SK-N-MC (cell line): ENCODE results near the gene CSNK1A1.
A peak's percentile ranks its signal among the peaks of the same experiment; 100 is the strongest.
"Not testable (repeated sequence)": the region's sequence is repeated elsewhere in the genome, so short reads cannot be mapped to it uniquely, and the experiment has no call there.

Source experiments
- DNase-seq: peaks from one replicate; pipeline ENCODE4 v3.0.0-alpha.2; 2011; ENCODE audit warnings: low read depth, low spot score
- H3K27ac ChIP-seq: fragments of 200-600 bp; sonication (generic); 2 replicates; pipeline ENCODE4 v1.5.1; 2016; ENCODE audit warnings: mixed run types
- H3K36me3 ChIP-seq: fragments of 200-600 bp; sonication (generic); 2 replicates; pipeline ENCODE4 v1.6.1; 2017; ENCODE audit warnings: antibody characterized with exemption, low read length, mixed read lengths; ENCODE audit not compliant: insufficient read depth
- H3K4me3 ChIP-seq: fragments of 200-600 bp; sonication (generic); 2 replicates; pipeline ENCODE4 v1.5.1; 2016
- H3K9ac ChIP-seq: fragments of 200-600 bp; sonication (generic); 2 replicates; pipeline ENCODE4 v1.8.0; 2017; ENCODE audit warnings: mixed run types, mixed read lengths; ENCODE audit not compliant: insufficient read length
- H3K9me3 ChIP-seq: fragments of 200-600 bp; sonication (generic); 2 replicates; pipeline ENCODE4 v1.6.1; 2017; ENCODE audit warnings: low read depth, mild to moderate bottlenecking, antibody characterized with exemption, low read length, moderate library complexity, mixed read lengths
- EZH2 ChIP-seq: fragments of 200-600 bp; sonication (generic); IDR thresholded peaks from one replicate; pipeline ENCODE4 v1.6.1; 2017; ENCODE audit warnings: antibody characterized with exemption
- FOXP2 ChIP-seq: optimal IDR thresholded peaks from 2 replicates; pipeline ENCODE3; 2011; ENCODE audit warnings: mild to moderate bottlenecking, moderate library complexity; ENCODE audit not compliant: insufficient read depth; ENCODE audit errors: extremely low read length, control extremely low read depth
- POLR2AphosphoS5 ChIP-seq: IDR thresholded peaks from 2 replicates; pipeline ENCODE4 v1.6.1; 2012; ENCODE audit warnings: mild to moderate bottlenecking, low read depth, low read length, borderline replicate concordance

Gene CSNK1A1

GRCh38 chr5:149543361-149544027 is 7.7 kb downstream of the CSNK1A1 start:
- H3K36me3 ChIP-seq, result peaks cover 80% of the 10 kb centered on the region
- no peak for DNase-seq
- H3K27ac ChIP-seq, result peak overlapping the region; percentile 29; the same call in 1 of the 2 replicates
- H3K9me3 ChIP-seq, result no peaks in the 10 kb centered on the region
- no peak overlapping the region for H3K9ac ChIP-seq
- no peak overlapping the region for H3K4me3 ChIP-seq
- no peak for TF ChIP-seq EZH2

GRCh38 chr5:149541893-149542292 is 9.3 kb downstream of the CSNK1A1 start:
- H3K4me3 ChIP-seq, result no peak overlapping the region
- no peak for TF ChIP-seq POLR2AphosphoS5
- no peak overlapping the region for H3K27ac ChIP-seq
- no peak for DNase-seq
- no peak overlapping the region for H3K9ac ChIP-seq
- H3K36me3 ChIP-seq, result peaks cover 77% of the 10 kb centered on the region
- no peaks in the 10 kb centered on the region for H3K9me3 ChIP-seq

- H3K9ac ChIP-seq, result no peak overlapping the region
- no peak overlapping the region for H3K27ac ChIP-seq
- no peaks in the 10 kb centered on the region for H3K9me3 ChIP-seq
- no peak for DNase-seq
- no peak overlapping the region for H3K4me3 ChIP-seq
- TF ChIP-seq FOXP2 (no peak), EZH2 (no peak), POLR2AphosphoS5 (no peak)
- H3K36me3 ChIP-seq, result peaks cover 77% of the 10 kb centered on the region
Measured at GRCh38 chr5:149540089-149540488, 11.2 kb downstream of the CSNK1A1 start.

- Histone ChIP-seq H3K27ac (no peak overlapping the region), H3K9me3 (no peaks in the 10 kb centered on the region), H3K36me3 (peaks cover 78% of the 10 kb centered on the region), H3K9ac (no peak overlapping the region), H3K4me3 (no peak overlapping the region)
- DNase-seq, result no peak
- TF ChIP-seq EZH2 (no peak), POLR2AphosphoS5 (no peak)
Measured at GRCh38 chr5:149537374-149537975, 13.8 kb downstream of the CSNK1A1 start.

GRCh38 chr5:149535787-149536186 is 15.5 kb downstream of the CSNK1A1 start:
- Histone ChIP-seq H3K27ac (peak overlapping the region; percentile 16; the same call in 1 of the 2 replicates), H3K36me3 (peaks cover 75% of the 10 kb centered on the region)
- DNase-seq, H3K9ac ChIP-seq, H3K4me3 ChIP-seq, H3K9me3 ChIP-seq: not testable (repeated sequence)

- Histone ChIP-seq H3K36me3 (peaks cover 56% of the 10 kb centered on the region), H3K9me3 (no peaks in the 10 kb centered on the region), H3K9ac (no peak overlapping the region), H3K4me3 (no peak overlapping the region), H3K27ac (no peak overlapping the region)
- no peak for TF ChIP-seq FOXP2
- TF ChIP-seq POLR2AphosphoS5, result no peak
- TF ChIP-seq EZH2, result no peak
- no peak for DNase-seq
Measured at GRCh38 chr5:149532413-149532812, 18.8 kb downstream of the CSNK1A1 start.

- Histone ChIP-seq H3K27ac (no peak overlapping the region), H3K4me3 (no peak overlapping the region), H3K36me3 (peaks cover 40% of the 10 kb centered on the region), H3K9ac (no peak overlapping the region), H3K9me3 (no peaks in the 10 kb centered on the region)
- TF ChIP-seq EZH2 (no peak), POLR2AphosphoS5 (no peak), FOXP2 (no peak)
- no peak for DNase-seq
Measured at GRCh38 chr5:149529463-149529862, 21.8 kb downstream of the CSNK1A1 start.

GRCh38 chr5:149528281-149529060 is 22.8 kb downstream of the CSNK1A1 start:
- Histone ChIP-seq H3K27ac (no peak overlapping the region), H3K9ac (no peak overlapping the region), H3K36me3 (peaks cover 42% of the 10 kb centered on the region), H3K9me3 (no peaks in the 10 kb centered on the region), H3K4me3 (no peak overlapping the region)
- TF ChIP-seq FOXP2 (no peak), POLR2AphosphoS5 (no peak), EZH2 (no peak)
- no peak for DNase-seq

- Histone ChIP-seq H3K36me3 (peaks cover 43% of the 10 kb centered on the region), H3K9ac (no peak overlapping the region), H3K4me3 (no peak overlapping the region), H3K9me3 (no peaks in the 10 kb centered on the region), H3K27ac (no peak overlapping the region)
- no peak for TF ChIP-seq EZH2
- no peak for TF ChIP-seq FOXP2
- TF ChIP-seq POLR2AphosphoS5, result no peak
- no peak for DNase-seq
Measured at GRCh38 chr5:149526845-149527590, 24.2 kb downstream of the CSNK1A1 start.
